Effector memory CD4-positive, alpha-beta T cell (primary cell): ENCODE results near the gene C17orf67.
A peak's percentile ranks its signal among the peaks of the same experiment; 100 is the strongest.

Source experiments
- DNase-seq, 3 donors: peaks; one replicate each; pipeline ENCODE4 v3.0.0-alpha.2; 2020
- H3K27ac ChIP-seq: 2 replicates; pipeline ENCODE4 v1.7.0; 2013; ENCODE audit warnings: mild to moderate bottlenecking, low read length, moderate library complexity; ENCODE audit not compliant: insufficient read depth, poor library complexity, severe bottlenecking
- H3K27me3 ChIP-seq: replicated peaks from 2 replicates; pipeline ENCODE4 v1.7.0; 2013; ENCODE audit warnings: mild to moderate bottlenecking, low read length; ENCODE audit not compliant: insufficient read depth, control insufficient read depth, poor library complexity, severe bottlenecking
- H3K36me3 ChIP-seq: 2 replicates; pipeline ENCODE4 v1.7.0; 2013; ENCODE audit warnings: mild to moderate bottlenecking, low read length, moderate library complexity; ENCODE audit not compliant: control insufficient read depth, insufficient read depth
- H3K4me1 ChIP-seq: 2 replicates; pipeline ENCODE4 v1.7.0; 2013; ENCODE audit warnings: low read length, mild to moderate bottlenecking; ENCODE audit not compliant: control insufficient read depth, insufficient read depth, poor library complexity, severe bottlenecking
- H3K4me3 ChIP-seq: 2 replicates; pipeline ENCODE4 v1.7.0; 2013; ENCODE audit warnings: low read length, low read depth, mild to moderate bottlenecking; ENCODE audit not compliant: insufficient read depth, poor library complexity, severe bottlenecking
- H3K9me3 ChIP-seq: 2 replicates; pipeline ENCODE4 v1.7.0; 2013; ENCODE audit warnings: mild to moderate bottlenecking, low read length, moderate library complexity; ENCODE audit not compliant: control insufficient read depth

Gene C17orf67

DNA sequence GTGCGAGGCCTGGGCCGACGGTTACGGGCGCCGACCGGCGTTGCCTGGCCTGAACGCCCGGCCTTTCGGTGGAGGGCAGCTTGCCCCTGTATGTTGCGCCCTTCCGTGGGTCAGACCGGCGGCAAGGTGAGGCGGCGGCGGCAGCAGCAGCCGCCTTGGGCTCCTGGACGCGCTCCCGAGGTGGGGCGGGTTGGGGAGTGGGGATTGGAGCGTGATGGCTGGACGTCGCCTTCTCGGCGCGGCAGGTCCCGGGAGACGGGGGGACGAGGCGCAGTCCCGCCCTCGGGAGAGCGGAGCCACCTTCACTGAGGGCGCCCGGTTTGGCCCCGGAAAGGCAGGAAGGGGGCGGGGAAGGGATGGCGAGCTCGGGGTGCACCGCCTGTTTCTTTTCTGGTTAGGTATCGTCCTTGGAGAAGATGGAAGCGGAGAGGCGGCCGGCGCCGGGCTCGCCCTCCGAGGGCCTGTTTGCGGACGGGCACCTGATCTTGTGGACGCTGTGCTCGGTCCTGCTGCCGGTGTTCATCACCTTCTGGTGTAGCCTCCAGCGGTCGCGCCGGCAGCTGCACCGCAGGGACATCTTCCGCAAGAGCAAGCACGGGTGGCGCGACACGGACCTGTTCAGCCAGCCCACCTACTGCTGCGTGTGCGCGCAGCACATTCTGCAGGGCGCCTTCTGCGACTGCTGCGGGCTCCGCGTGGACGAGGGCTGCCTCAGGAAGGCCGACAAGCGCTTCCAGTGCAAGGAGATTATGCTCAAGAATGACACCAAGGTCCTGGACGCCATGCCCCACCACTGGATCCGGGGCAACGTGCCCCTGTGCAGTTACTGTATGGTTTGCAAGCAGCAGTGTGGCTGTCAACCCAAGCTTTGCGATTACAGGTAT is 902 bp upstream of the C17orf67 start:
- no peaks in the 10 kb centered on the region for H3K36me3 ChIP-seq
- no peaks in the 10 kb centered on the region for H3K27me3 ChIP-seq
- no peaks in the 10 kb centered on the region for H3K9me3 ChIP-seq
- H3K4me3 ChIP-seq = peak overlapping the region; percentile 91
- H3K4me1 ChIP-seq = peaks cover 23% of the 10 kb centered on the region
- peak overlapping the region; percentile 83 for H3K27ac ChIP-seq
- DNase-seq = peak; percentile 42 to 63 (median 56)

DNA sequence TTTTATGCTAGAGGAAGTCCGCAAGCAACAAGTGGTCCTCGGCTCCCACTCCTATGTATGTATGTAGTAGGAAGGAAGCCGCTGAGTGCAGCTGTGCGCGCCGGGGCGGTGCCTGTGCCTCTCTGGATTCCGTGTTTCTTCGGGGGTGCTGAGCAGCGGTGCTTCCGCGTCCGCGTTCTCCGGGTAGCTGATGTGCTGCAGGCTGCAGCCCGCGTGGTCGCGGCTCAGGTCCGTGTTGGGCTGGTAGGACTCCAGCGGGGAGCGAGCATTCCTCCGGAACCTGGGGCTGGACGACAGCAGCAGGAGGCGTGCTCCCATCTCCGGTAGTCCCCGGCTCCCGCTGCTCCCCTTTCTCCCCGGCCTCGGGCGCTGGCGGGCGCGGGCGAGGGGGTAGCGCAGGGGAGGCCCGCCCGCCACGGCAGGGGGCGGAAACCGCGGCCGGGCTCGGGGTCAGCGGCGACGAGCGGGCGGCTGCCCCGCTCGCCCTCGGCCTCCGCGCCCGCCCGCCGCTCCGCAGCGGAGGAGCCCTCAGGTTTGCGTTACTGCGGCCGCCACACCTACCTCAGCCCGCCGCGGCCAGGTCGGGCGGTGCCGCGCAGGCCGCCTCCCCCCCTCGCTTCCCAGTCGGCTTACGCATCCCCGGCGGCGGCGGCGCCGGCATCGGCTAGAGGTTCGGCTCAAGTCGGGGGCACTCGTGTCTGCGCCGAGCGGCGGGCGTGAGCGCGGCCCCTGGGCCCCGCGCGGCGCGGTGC is 487 bp downstream of the C17orf67 start:
- H3K4me1 ChIP-seq = peaks cover 23% of the 10 kb centered on the region
- peak overlapping the region; percentile 83 for H3K27ac ChIP-seq
- no peaks in the 10 kb centered on the region for H3K27me3 ChIP-seq
- no peaks in the 10 kb centered on the region for H3K36me3 ChIP-seq
- peak; percentile 38 to 56 (median 55) for DNase-seq
- H3K4me3 ChIP-seq = peak overlapping the region; percentile 91
- no peaks in the 10 kb centered on the region for H3K9me3 ChIP-seq

DNA sequence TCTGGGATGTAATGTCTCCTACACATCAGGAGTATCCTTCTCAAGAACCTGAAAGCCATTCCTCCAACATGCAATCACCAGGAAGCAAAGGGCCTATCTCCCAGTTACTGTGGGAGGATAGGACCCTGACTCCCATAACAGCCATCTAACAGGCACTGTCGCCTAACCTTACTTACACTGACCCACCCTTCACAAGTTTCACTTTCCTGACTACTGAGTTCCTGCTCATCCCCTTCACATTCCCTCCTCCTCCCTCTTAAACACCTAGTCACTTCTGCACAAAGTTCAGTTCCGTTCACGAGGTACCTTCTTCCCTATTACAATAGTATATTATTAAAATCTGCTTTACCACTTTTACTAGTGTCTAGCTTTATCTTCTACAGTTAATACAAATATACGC is 1.3 kb downstream of the C17orf67 start:
- DNase-seq = no peak
- no peaks in the 10 kb centered on the region for H3K27me3 ChIP-seq
- H3K36me3 ChIP-seq = no peaks in the 10 kb centered on the region
- H3K9me3 ChIP-seq = no peaks in the 10 kb centered on the region
- H3K27ac ChIP-seq = peak overlapping the region; percentile 83
- peaks cover 23% of the 10 kb centered on the region for H3K4me1 ChIP-seq
- H3K4me3 ChIP-seq = peak overlapping the region; percentile 91

DNA sequence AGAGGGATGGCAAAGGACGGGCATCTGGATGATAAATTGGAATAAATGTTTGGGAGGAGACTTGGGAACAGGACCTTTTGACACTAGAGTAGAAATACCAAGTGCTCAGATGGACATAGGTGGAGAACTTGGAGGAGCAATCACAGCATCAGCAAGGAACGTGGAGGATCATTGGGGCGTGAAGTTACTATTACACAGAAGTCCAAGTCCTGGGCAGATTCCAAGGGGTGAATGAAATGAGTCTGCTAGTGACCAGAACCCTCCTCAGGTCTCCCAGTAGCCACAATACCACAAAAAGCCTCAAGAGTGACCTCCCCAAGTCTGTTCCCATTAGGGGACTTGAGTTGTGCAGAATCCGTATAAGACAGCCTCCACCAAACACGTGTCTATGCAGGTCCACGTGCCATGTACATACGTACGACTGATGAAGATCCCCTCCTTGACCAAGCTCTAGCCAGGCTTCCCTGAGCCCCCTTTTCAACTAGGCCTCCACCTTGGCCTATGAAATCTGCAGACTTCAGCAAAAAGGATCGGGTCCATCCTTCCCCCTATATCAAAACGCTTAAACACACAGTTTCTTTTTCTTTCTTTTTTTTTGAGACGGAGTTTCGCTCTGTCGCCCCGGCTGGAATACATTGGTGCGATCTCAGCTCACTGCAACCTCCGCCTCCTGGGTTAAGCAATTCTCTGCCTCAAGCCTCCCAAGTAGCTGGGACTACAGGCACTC is 2.2 kb downstream of the C17orf67 start:
- Histone ChIP-seq H3K27ac (no peak overlapping the region), H3K4me3 (no peak overlapping the region), H3K27me3 (no peaks in the 10 kb centered on the region), H3K4me1 (peaks cover 23% of the 10 kb centered on the region), H3K9me3 (no peaks in the 10 kb centered on the region), H3K36me3 (no peaks in the 10 kb centered on the region)
- no peak for DNase-seq

GRCh38 chr17:56830726-56831368 is 2.9 kb downstream of the C17orf67 start:
- H3K9me3 ChIP-seq = no peaks in the 10 kb centered on the region
- H3K4me1 ChIP-seq = peaks cover 21% of the 10 kb centered on the region
- no peak for DNase-seq
- H3K27ac ChIP-seq = no peak overlapping the region
- H3K4me3 ChIP-seq = no peak overlapping the region
- H3K36me3 ChIP-seq = no peaks in the 10 kb centered on the region
- H3K27me3 ChIP-seq = no peaks in the 10 kb centered on the region

DNA sequence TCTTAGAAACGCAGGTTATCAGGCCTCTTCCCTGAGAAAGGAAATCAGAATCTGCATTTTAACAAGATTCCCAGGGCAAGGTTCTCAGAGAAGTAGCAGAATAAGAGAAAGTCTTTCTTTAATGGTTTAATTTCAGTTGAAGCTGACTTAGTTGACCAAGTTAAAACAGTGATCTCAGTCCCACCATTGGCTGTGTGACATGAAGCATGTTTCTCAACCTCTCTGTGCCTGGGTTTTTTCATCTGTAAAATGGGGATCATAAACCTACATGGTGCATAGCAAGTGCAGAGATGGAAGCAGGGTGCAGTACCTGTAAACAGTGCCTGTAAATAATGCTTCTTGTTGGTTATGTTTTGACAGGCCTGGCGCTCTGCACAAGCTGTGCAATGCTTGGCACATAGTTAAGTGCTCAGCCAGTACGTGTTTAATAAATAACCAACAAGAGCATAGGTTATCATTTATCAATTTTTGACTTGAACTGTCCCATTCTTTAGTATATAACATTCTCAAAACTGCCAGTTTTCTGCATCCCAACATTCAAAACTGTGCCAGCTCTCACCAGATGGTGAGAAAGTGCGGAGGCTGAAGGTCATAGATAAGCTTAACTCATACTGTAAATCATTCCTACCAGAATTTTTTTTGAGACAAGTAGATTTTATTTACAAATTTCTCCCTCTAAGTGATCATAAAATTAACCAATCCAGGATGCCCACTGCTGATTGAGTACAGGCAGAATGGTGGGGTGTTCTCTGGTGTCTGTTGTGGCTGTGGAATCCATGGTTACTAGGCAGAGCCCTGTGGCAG is 6.9 kb downstream of the C17orf67 start:
- Histone ChIP-seq H3K27me3 (no peaks in the 10 kb centered on the region), H3K27ac (no peak overlapping the region), H3K9me3 (no peaks in the 10 kb centered on the region), H3K36me3 (no peaks in the 10 kb centered on the region), H3K4me1 (peaks cover 2% of the 10 kb centered on the region), H3K4me3 (no peak overlapping the region)
- no peak for DNase-seq

GRCh38 chr17:56824503-56824902 is 9.2 kb downstream of the C17orf67 start:
- no peak for DNase-seq
- Histone ChIP-seq H3K27ac (no peak overlapping the region), H3K9me3 (no peaks in the 10 kb centered on the region), H3K4me1 (no peaks in the 10 kb centered on the region), H3K4me3 (no peak overlapping the region), H3K36me3 (no peaks in the 10 kb centered on the region), H3K27me3 (no peaks in the 10 kb centered on the region)

DNA sequence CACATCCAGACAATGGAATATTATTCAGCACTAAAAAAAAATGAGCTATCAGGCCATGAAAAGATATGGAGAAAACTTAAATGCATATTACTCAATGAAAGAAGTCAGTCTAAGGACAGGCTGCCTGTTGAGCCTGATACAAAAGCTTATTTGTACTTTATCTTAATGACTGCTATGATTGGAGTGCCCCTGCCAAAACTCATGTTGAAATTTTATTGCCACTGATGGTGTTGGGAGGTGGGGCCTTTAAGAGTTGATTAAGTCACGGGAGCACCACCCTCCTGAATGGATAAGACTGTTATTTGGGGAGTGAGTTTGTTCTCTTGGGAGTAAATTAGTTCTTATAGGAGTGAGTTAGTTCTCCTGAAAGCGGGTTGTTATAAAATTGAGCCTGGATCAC is 9.9 kb downstream of the C17orf67 start:
- H3K9me3 ChIP-seq = no peaks in the 10 kb centered on the region
- H3K4me3 ChIP-seq = no peak overlapping the region
- no peaks in the 10 kb centered on the region for H3K27me3 ChIP-seq
- H3K27ac ChIP-seq = no peak overlapping the region
- no peaks in the 10 kb centered on the region for H3K36me3 ChIP-seq
- H3K4me1 ChIP-seq = no peaks in the 10 kb centered on the region
- DNase-seq = no peak

DNA sequence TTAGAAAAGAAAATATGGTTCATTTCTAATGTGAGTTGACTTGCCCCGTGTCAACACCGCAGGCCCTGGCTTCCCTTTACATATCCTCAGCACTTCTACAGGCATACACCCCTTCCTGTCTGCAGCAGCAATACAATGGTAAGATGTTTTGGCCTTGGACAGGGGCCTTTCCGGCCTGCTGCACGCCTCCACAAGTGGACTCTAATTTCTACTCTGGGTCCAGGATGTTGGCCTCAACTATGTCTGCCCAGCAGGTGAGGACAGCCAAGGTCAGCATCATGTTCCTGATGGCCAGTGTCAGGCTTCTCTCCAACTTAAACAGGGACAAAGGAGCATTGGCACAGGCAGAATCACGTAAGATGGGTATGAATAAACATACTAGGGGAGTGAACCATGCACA is 11.0 kb downstream of the C17orf67 start:
- DNase-seq = no peak
- H3K4me1 ChIP-seq = no peaks in the 10 kb centered on the region
- no peaks in the 10 kb centered on the region for H3K27me3 ChIP-seq
- H3K4me3 ChIP-seq = no peak overlapping the region
- H3K36me3 ChIP-seq = no peaks in the 10 kb centered on the region
- H3K9me3 ChIP-seq = no peaks in the 10 kb centered on the region
- no peak overlapping the region for H3K27ac ChIP-seq
